Body of pancreas (tissue), 4 donors: ENCODE measurements around the gene IDS. TPM values are rescaled to one million over a fixed set of nuclear protein-coding genes. Genes with fewer than 3 reads are reported as not detected.
A peak's percentile ranks its signal among the peaks of the same experiment; 100 is the strongest.

Source experiments
- ATAC-seq: fragments of 150-250 bp; one replicate; pipeline ENCODE4 v1.9.1; 2016
- DNase-seq, 4 donors: peaks; one replicate each; pipeline ENCODE4 v3.0.0-alpha.2; 2019
- H3K27ac ChIP-seq, 4 donors: fragments of 200-600 bp; sonication (generic); 1 replicate in 3 of 4; 2 replicates in 1 of 4; pipeline versions ENCODE4 v1.5.1 to v1.6.1; 2016 to 2019; ENCODE audit warnings: mild to moderate bottlenecking in 1 of 4, mixed read lengths in 1 of 4, moderate library complexity in 1 of 4
- H3K27me3 ChIP-seq, 2 donors: fragments of 200-600 bp; sonication (generic); one replicate each; pipeline ENCODE4 v1.6.0; 2016; ENCODE audit warnings: mild to moderate bottlenecking in 1 of 2
- H3K36me3 ChIP-seq, 2 donors: fragments of 200-600 bp; sonication (generic); replicated peaks in 1 of 2; 2 replicates each; pipeline ENCODE4 v1.5.1; 2016; ENCODE audit warnings: low read depth in 2 of 2; ENCODE audit not compliant: insufficient read depth in 1 of 2
- H3K4me1 ChIP-seq: fragments of 200-600 bp; sonication (generic); one replicate; pipeline ENCODE4 v1.6.0; 2016
- H3K4me3 ChIP-seq, 2 donors: fragments of 200-600 bp; sonication (generic); 1 replicate in 1 of 2; 2 replicates in 1 of 2; pipeline ENCODE4 v1.5.1; 2016 to 2019
- H3K9me3 ChIP-seq, 3 donors: fragments of 200-600 bp; sonication (generic); 1 replicate in 2 of 3; 2 replicates in 1 of 3; pipeline ENCODE4 v1.5.1; 2016
- POLR2A ChIP-seq, 3 donors: fragments of 450-650 bp; IDR thresholded peaks; one replicate each; pipeline ENCODE4 v1.6.1; 2016; ENCODE audit warnings: antibody characterized with exemption in 3 of 3, mild to moderate bottlenecking in 2 of 3
- WGBS, 2 donors: methylation state at CpG; one replicate each; pipeline ENCODE4 v1.1.5; 2017; 5-methylcytosine and 5-hydroxymethylcytosine counted together
- intact Hi-C: fragments of 100-400 bp; cut with DNase I; formaldehyde crosslinking; loops from one replicate; pipeline ENCODE4 v1.15.1; 2023
- total RNA-seq, 2 donors: library from RNA; depleted of rRNA; stranded (reverse); fragments of >200 nt; gene quantifications; one replicate each; pipeline ENCODE4 v1.1.0, GENCODE V29; 2016
- TF ChIP-seq, protein P1 (sequence below), 7 experiments: fragments of 450-650 bp in 4 of 7; fragments of 200-600 bp in 3 of 7; sonication (generic) in 3 of 7; IDR thresholded peaks; one replicate each; pipeline ENCODE4 v1.5.1; 2016 to 2019; ENCODE audit warnings: antibody characterized with exemption in 7 of 7

IDS gene
- total RNA-seq, 2 donors from 2014 or later = 39.7 to 49.4 TPM

DNA sequence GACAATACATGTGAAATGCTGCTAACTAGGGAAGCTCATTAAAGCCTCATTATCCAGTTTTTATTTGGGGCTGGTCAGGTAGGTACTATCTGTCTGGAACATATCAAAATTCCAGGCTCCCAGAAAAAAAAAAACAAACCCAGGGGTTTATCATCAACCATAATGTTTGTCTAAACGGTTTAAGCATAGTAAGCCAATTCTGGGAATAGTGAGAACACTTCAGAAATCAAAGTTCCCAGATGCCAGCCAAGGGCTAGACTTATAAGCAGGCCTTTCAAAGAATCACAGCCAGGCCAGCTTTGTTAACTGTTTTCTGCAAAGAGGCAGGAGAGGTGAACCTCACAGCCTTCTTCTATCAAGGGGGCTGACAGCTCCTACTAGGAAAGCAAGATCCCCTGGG, 8.1 kb downstream of the IDS start:
- DNase-seq (no peak), ATAC-seq (no peak)
- no peaks in the 10 kb centered on the region for H3K9me3 ChIP-seq
- no peaks in the 10 kb centered on the region for H3K36me3 ChIP-seq
- WGBS, 2 donors = 22 to 36% methylated on average over 1 of the region's 1 CpG
- intact Hi-C loops = no loop called here
- H3K27ac ChIP-seq = no peak overlapping the region
- H3K27me3 ChIP-seq = no peaks in the 10 kb centered on the region
- TF ChIP-seq, protein P1, sequence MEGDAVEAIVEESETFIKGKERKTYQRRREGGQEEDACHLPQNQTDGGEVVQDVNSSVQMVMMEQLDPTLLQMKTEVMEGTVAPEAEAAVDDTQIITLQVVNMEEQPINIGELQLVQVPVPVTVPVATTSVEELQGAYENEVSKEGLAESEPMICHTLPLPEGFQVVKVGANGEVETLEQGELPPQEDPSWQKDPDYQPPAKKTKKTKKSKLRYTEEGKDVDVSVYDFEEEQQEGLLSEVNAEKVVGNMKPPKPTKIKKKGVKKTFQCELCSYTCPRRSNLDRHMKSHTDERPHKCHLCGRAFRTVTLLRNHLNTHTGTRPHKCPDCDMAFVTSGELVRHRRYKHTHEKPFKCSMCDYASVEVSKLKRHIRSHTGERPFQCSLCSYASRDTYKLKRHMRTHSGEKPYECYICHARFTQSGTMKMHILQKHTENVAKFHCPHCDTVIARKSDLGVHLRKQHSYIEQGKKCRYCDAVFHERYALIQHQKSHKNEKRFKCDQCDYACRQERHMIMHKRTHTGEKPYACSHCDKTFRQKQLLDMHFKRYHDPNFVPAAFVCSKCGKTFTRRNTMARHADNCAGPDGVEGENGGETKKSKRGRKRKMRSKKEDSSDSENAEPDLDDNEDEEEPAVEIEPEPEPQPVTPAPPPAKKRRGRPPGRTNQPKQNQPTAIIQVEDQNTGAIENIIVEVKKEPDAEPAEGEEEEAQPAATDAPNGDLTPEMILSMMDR (IDR thresholded peaks at IDR 0.05) = no peak
- TF ChIP-seq POLR2A (IDR thresholded peaks at IDR 0.05) = no peak
- peaks cover 3% of the 10 kb centered on the region for H3K4me1 ChIP-seq
- no peak overlapping the region for H3K4me3 ChIP-seq

DNA sequence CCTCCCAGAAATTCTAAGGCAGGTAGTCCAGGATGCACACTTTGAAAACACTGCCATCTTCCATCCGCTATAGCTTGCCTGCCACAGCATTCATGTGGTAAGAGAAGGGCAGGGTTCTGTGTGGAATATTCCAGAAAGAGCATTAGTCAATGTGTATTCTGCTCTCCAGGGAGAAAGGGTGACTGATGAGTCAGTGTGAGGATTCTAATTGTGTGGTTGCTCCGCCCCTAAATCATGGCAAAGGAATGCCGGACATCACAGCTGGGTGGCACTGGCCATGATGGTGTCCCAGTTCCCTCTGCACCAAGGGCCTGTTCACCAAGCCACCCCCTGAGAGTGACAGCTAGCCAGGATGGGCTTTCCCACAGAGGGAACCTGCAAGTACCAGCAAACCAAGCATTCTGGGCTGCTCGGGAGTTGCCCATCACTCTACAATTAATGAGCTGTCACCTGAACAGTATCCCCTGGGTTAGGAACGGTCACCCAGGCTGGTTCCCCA, 9.5 kb downstream of the IDS start:
- WGBS, 2 donors = 94 to 100% methylated on average over 1 to 3 of the region's 5 CpGs
- no peaks in the 10 kb centered on the region for H3K9me3 ChIP-seq
- ATAC-seq = no peak
- no peak overlapping the region for H3K27ac ChIP-seq
- intact Hi-C loops = no loop called here
- no peak overlapping the region for H3K4me3 ChIP-seq
- no peak for TF ChIP-seq POLR2A (IDR thresholded peaks at IDR 0.05)
- TF ChIP-seq, protein P1 (IDR thresholded peaks at IDR 0.05) = no peak
- peak in 1 of 4 donors; percentile 6 for DNase-seq
- H3K4me1 ChIP-seq = peaks cover 10% of the 10 kb centered on the region
- H3K36me3 ChIP-seq = peaks cover 0 to under 1% of the 10 kb centered on the region in 2 donors
- H3K27me3 ChIP-seq = no peaks in the 10 kb centered on the region

DNA sequence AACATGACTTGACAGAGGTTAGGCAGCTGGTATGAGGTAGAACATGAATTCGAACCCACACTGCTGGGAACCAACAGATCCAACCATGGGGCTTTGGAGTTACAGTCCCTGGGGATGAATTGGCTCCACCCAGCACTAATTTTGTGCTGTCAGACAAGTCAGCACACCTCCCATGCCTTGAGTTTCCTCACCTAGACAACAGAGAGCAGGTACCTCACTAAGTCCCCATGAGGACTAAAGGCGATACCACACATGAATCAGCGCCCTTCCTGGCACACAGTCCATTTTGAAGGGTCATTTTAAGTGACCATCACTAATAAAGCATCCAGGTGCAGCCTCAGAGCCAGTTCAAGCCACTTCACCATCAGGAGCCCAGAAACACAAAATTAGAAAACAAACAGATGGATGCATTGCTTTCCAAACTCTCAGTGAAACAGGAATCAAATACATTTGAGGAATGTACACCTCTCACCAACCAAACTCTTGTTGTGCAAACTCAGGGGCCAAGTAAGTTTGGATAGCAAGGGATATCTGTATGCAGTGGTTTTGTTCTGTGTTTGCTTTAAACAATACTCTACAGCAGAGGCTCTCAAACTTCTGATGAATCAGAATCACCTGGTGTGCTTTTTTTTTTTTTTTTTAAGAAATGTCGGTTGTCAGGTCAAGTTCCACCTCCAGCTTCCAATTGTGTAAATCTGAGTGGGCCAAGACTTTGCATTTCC, 10.1 kb downstream of the IDS start:
- peaks cover 0 to 3% of the 10 kb centered on the region in 2 donors for H3K36me3 ChIP-seq

DNA sequence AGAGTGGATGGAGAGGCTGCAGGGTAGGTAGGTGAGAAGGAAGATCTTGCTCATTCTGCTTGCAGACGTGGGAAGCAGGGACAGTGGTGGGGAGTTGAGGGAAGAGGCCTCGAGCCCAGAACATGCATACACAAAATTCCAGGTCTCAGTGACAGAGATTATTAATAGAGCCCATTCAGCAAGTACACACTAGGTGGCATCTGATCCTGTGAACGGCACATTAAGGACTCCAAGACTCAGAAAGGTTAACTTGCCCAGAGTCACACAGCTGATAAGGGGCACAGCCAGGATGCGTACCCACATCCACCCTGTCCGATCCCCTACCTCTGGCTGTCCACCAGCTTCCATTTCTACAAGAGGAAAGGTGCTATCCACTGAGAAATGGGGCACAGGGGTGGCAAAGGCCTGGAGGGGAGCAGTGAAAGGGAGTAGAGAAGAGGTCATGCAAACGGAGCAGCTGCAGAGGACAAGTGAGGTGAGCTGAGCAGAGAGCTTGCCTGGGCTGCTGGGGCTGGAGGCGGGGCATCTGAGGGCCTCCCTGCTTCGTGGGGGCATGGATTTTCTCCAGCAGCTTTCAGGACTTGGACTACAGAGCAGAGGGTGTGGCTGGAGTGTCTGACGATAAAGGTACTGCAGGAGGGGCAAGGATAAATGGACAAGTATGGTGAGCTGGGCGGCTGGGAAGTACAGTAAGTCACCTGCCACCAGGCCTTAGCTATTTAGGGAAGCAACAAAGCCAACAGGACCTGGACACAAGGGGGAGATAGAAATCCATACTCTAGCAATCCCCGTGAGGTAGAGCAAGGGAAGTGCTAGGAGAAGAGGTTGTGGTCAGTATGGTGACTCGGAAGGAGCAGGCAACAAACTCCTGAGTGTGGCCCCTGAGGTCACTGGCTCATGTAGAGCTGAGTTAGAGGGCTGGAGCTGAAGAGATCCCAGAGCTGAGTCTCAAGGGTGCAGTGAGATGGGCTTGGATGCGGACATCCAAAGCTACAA, 11.2 kb downstream of the IDS start:
- peaks cover 0 to 3% of the 10 kb centered on the region in 2 donors for H3K36me3 ChIP-seq
- no peak for DNase-seq
- intact Hi-C loops = no loop called here

More for the DNA sequence above, 10.1 kb downstream of the IDS start:
- Histone ChIP-seq H3K9me3 (no peaks in the 10 kb centered on the region), H3K4me3 (no peak overlapping the region), H3K27ac (no peak overlapping the region), H3K27me3 (no peaks in the 10 kb centered on the region), H3K4me1 (peaks cover 10% of the 10 kb centered on the region)
- no peak for DNase-seq
- intact Hi-C loops = no loop called here
- TF ChIP-seq, protein P1 (IDR thresholded peaks at IDR 0.05) = no peak
- TF ChIP-seq POLR2A (IDR thresholded peaks at IDR 0.05) = no peak
- no peak for ATAC-seq
- 84 to 90% methylated on average over 3 to 4 of the region's 4 CpGs for WGBS, 2 donors

More for the DNA sequence above, 11.2 kb downstream of the IDS start:
- Histone ChIP-seq H3K9me3 (no peaks in the 10 kb centered on the region), H3K27me3 (no peaks in the 10 kb centered on the region), H3K27ac (no peak overlapping the region), H3K4me3 (no peak overlapping the region), H3K4me1 (peaks cover 10% of the 10 kb centered on the region)
- ATAC-seq = no peak
- TF ChIP-seq, protein P1 (IDR thresholded peaks at IDR 0.05) = peak in 2 of 7 experiments; percentile 2 to 4
- no peak for TF ChIP-seq POLR2A (IDR thresholded peaks at IDR 0.05)
- 64 to 77% methylated on average over 12 to 13 of the region's 13 CpGs for WGBS, 2 donors
